C4-2B (cell line): Measurements from ENCODE around the gene MEIS2.

Experiments used
- CTCF ChIP-seq: fragments of 450-650 bp; conservative IDR thresholded peaks from 2 replicates; pipeline ENCODE4 v1.5.1; 2017; ENCODE audit warnings: mild to moderate bottlenecking
- ZFX ChIP-seq: fragments of 450-650 bp; IDR thresholded peaks from 2 replicates; pipeline ENCODE4 v1.6.1; 2017

GRCh38 chr15:36867436-36867835 lies 232.9 kb downstream of the MEIS2 start:
- TF ChIP-seq CTCF (no peak), ZFX (no peak)
